Measurements from ENCODE around the gene RAB3GAP2. TPM values are rescaled to one million over a fixed set of nuclear protein-coding genes. Genes with fewer than 3 reads are reported as not detected.

Gene RAB3GAP2
- total and polyA plus RNA-seq, 8 donors = 34.9 to 43.8 (median 36.2) TPM

DNA sequence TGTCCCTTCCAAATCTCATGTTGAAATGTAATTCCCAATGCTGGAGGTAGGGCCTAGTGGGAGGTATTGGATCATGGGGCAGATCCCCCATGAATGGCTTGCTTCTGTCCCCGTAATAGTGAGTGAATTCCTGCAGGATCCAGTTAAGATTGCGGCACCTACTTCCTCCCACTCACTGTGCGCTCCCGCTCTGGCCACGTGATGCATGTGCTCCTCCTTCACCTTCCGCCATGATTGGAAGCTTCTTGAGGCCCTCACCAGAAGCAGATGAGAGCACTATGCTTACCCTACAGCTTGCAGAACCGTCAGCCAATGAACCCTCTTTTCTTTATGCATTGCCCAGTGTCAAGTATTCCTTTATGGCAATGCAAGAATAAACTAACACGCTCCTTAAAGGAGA is 14.9 kb upstream of the RAB3GAP2 start:
- Histone ChIP-seq H3K36me3 (no peaks in the 10 kb centered on the region), H3K9me3 (no peaks in the 10 kb centered on the region), H3K27me3 (no peaks in the 10 kb centered on the region), H3K4me1 (no peaks in the 10 kb centered on the region), H3K4me3 (no peak overlapping the region), H3K27ac (no peak overlapping the region)
- intact Hi-C loops (cut with DNase I) = no loop called here
- DNase-seq (no peak), ATAC-seq (no peak)
- TF ChIP-seq, protein P1, sequence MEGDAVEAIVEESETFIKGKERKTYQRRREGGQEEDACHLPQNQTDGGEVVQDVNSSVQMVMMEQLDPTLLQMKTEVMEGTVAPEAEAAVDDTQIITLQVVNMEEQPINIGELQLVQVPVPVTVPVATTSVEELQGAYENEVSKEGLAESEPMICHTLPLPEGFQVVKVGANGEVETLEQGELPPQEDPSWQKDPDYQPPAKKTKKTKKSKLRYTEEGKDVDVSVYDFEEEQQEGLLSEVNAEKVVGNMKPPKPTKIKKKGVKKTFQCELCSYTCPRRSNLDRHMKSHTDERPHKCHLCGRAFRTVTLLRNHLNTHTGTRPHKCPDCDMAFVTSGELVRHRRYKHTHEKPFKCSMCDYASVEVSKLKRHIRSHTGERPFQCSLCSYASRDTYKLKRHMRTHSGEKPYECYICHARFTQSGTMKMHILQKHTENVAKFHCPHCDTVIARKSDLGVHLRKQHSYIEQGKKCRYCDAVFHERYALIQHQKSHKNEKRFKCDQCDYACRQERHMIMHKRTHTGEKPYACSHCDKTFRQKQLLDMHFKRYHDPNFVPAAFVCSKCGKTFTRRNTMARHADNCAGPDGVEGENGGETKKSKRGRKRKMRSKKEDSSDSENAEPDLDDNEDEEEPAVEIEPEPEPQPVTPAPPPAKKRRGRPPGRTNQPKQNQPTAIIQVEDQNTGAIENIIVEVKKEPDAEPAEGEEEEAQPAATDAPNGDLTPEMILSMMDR (IDR thresholded peaks at IDR 0.05) = no peak

DNA sequence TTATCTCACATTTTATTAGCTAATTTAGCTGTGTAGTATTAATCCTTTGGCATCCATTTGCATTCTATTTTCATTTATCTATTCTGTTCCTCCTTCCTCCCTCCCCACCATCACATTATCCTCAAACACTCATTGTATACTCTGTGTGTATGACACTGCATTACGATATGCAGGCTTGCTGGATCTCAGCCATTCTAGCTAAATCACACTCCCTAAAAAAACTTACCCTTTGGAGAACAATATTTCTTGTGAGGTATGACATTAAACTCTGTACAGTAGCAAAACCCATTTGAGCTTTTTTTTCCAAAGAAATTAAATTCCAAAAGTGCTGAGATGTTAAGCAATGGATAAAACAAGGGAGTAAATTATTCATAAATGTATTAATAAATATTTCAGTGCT is 11.4 kb upstream of the RAB3GAP2 start:
- no peak for ATAC-seq
- TF ChIP-seq, protein P1 (IDR thresholded peaks at IDR 0.05) = no peak

DNA sequence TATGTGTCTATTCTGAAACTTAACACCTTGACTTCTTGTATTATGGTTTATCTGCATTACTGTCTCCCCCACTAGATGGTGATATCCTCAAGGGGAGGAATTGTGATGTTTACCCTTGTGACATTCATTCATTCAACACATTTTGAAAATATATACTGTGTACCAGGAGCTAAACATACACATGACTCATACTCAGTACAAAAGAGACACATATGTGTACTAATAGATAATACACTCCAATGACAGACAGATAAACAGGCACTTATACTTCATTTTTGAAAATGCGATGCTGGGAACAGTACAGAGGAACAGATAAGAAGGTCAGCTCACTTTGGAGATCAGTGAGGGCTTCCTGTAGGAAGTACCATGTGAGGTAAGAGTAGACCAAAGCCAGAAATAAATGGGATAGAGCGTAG is 8.9 kb upstream of the RAB3GAP2 start:
- TF ChIP-seq, protein P1 (IDR thresholded peaks at IDR 0.05) = no peak
- DNase-seq = no peak

More for the DNA sequence above, 11.4 kb upstream of the RAB3GAP2 start:
- Histone ChIP-seq H3K27ac (no peak overlapping the region), H3K27me3 (no peaks in the 10 kb centered on the region), H3K9me3 (no peaks in the 10 kb centered on the region), H3K4me3 (no peak overlapping the region), H3K4me1 (no peaks in the 10 kb centered on the region), H3K36me3 (no peaks in the 10 kb centered on the region)
- DNase-seq = no peak
- intact Hi-C loops (cut with DNase I) = no loop called here

DNA sequence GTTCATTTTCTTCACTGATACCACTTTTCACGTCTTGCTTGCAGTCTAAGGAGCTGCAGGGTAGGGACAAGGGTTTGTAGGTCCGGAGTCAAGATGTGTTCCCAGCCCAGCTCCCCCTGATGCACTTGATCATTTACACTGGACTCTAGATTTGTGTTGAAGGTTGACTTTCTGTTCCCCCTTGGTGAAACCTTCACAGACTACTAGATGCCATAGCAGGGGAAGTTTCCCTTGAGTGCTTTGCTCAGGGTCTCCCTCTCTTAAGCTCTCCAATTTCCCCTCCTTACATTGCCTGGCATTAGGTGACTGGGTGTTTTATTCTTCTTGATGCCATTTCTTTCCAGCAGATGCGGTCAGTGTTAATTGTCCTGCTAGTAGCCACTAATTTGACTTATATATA is 8.0 kb upstream of the RAB3GAP2 start:
- ATAC-seq (no peak), DNase-seq (no peak)
- TF ChIP-seq, protein P1 (IDR thresholded peaks at IDR 0.05) = no peak
- no peaks in the 10 kb centered on the region for H3K9me3 ChIP-seq
- no peaks in the 10 kb centered on the region for H3K4me1 ChIP-seq
- H3K27ac ChIP-seq = no peak overlapping the region
- H3K36me3 ChIP-seq = no peaks in the 10 kb centered on the region
- H3K4me3 ChIP-seq = no peak overlapping the region
- H3K27me3 ChIP-seq = no peaks in the 10 kb centered on the region
- intact Hi-C loops (cut with DNase I) = no loop called here

More for the DNA sequence above, 8.9 kb upstream of the RAB3GAP2 start:
- no peak overlapping the region for H3K4me3 ChIP-seq
- H3K9me3 ChIP-seq = no peaks in the 10 kb centered on the region
- H3K36me3 ChIP-seq = no peaks in the 10 kb centered on the region
- intact Hi-C loops (cut with DNase I) = no loop called here
- ATAC-seq = no peak
- no peaks in the 10 kb centered on the region for H3K4me1 ChIP-seq
- no peaks in the 10 kb centered on the region for H3K27me3 ChIP-seq
- no peak overlapping the region for H3K27ac ChIP-seq

DNA sequence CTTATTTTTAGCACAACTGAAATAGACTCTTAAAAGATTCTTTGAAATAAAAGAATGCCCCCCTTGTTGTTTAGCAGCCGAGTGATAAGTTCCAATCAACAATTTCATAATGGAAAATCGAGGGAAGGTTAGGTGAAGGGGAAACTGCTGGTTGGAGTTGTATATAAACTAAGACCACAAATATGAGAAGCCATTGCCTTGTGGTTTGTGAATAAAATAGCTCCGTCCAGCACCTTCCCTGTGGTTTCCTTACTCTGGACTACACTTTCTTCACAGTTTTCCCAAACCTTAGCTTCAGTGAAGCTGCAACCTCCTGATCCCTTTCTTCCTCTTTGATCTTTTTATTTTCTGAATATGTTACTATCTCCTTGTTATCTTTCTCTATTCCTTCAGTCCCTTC is 6.7 kb upstream of the RAB3GAP2 start:
- Histone ChIP-seq H3K27me3 (no peaks in the 10 kb centered on the region), H3K27ac (no peak overlapping the region), H3K4me3 (no peak overlapping the region), H3K36me3 (no peaks in the 10 kb centered on the region), H3K4me1 (no peaks in the 10 kb centered on the region), H3K9me3 (no peaks in the 10 kb centered on the region)
- no peak for ATAC-seq
- intact Hi-C loops (cut with DNase I) = no loop called here
- no peak for DNase-seq
- TF ChIP-seq, protein P1 (IDR thresholded peaks at IDR 0.05) = no peak
